GM12874 (cell line): ENCODE measurements around the gene LRRC56.

Source experiments
- CTCF ChIP-seq: IDR thresholded peaks from 2 replicates; pipeline ENCODE4 v1.5.1; 2011; ENCODE audit warnings: low read depth, mild to moderate bottlenecking, control low read depth, low read length, moderate library complexity; ENCODE audit not compliant: insufficient read depth

The LRRC56 gene

DNA sequence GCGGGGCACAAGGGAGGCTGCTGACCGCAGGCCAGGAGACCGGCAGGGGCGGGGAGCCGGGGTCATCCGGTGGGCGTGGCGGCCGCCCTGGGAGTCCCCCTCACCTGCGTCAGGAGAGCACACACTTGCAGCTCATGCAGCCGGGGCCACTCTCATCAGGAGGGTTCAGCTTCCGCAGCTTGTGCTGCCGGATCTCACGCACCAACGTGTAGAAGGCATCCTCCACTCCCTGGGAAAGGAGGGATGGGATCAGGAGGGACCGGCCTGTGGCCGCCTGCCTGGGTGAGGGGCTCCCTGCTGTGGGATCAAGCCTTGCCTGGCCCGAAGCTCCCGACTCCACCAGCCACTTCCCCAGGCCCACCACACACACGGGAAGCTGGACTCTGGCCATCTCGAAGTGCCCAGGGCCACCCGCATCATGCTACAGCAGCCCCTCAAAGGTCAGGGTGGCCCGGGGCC, 4.8 kb upstream of the LRRC56 start:
- no peak for TF ChIP-seq CTCF

GRCh38 chr11:532986-533585, 4.2 kb upstream of the LRRC56 start:
- no peak for TF ChIP-seq CTCF

GRCh38 chr11:533586-534395, 3.5 kb upstream of the LRRC56 start:
- TF ChIP-seq CTCF: no peak

GRCh38 chr11:534396-535209, 2.7 kb upstream of the LRRC56 start:
- no peak for TF ChIP-seq CTCF

DNA sequence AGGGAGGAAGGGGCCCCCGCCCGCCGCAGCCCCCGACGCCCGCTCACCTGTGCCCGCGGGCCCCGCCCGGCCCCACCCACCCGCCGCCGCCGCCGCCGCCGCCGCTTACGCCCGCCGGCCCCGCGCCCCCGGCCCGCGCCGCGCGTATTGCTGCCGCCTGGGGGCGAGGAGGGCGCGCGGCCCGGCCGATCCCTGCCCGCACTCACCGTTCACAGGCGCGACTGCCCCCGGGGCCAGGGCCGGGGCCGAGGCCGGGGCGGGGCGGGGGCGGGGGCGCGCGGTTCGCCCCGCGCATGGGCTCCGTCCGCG, 2.2 kb upstream of the LRRC56 start:
- no peak for TF ChIP-seq CTCF

DNA sequence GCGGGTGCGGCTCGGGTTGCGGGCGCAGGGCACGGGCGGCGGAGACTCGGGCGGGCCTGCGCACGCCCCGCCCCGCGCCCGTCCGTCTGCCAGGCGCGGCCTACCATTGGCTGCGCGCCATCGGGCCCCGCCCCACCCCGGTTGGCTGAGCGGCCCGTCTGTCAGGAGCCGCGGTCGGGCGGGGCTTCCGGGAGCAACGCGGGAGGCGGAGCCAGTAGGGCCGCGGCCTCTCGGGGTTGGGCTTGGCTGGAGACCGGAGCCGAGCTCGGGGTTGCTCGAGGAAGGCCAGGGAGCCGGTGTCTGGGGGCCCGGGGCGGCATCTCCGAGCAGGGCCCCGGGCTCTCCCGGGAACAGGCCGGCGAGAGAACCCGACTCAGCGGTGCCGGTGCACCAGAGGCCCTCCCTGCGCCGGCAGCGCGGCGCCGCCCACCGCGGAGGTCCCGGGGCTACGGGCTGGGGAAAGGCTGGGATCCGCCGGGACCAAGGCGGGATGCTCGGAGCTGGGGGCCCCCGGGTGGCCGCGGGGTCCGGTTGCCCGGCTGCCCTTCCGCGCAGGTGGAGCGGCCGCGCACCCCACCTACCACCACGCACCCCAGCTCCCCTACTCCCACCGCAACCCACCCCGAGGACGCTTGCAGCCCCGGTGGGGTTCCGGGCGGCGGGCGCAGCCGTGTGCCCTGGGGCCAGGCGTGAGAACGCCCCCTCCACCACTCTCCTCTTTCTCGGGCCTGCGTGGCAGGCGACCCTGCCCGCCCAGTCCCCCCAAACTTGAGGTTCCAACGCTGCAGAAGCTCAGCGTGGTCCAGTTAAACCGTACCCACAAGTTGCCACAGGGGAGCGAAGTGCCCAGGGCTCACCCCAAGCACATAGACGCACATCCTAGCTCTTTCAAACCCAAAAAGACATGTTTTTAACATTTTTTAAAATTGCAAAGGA, 1.5 kb upstream of the LRRC56 start, which contains the start of gene HRAS:
TSS of gene HRAS (minus strand) at position 58 of the 936 bp plus-strand sequence.
- no peak for TF ChIP-seq CTCF
